Keratinocyte (primary cell): ENCODE data around the gene TAOK1. TPM values are rescaled to one million over a fixed set of nuclear protein-coding genes. Genes with fewer than 3 reads are reported as not detected.
"Not testable (repeated sequence)": the region's sequence is repeated elsewhere in the genome, so short reads cannot be mapped to it uniquely, and the experiment has no call there.

Experiments
- DNase-seq: peaks from one replicate; pipeline ENCODE4 v3.0.0-alpha.2; 2011; ENCODE audit warnings: low read depth, missing footprints, low spot score
- FAIRE-seq: peaks from 2 replicates; lab custom pipeline; 2011; peaks lifted over from hg19 to GRCh38; lab: Jason Lieb, UNC
- H2AFZ ChIP-seq: 2 replicates; pipeline ENCODE4 v1.6.0; 2012; ENCODE audit warnings: low read length, control low read depth, inconsistent platforms; ENCODE audit not compliant: control insufficient read depth
- H3K27ac ChIP-seq: 2 replicates; pipeline ENCODE4 v1.5.1; 2011; ENCODE audit warnings: low read length; ENCODE audit not compliant: control insufficient read depth, insufficient read depth
- H3K27me3 ChIP-seq: 3 replicates; pipeline ENCODE4 v1.6.0; 2011; ENCODE audit warnings: low read length; ENCODE audit not compliant: control insufficient read depth, insufficient read depth; ENCODE audit errors: extremely low read depth
- H3K36me3 ChIP-seq, 2 experiments: 2 replicates in 1 of 2; 3 replicates in 1 of 2; pipeline ENCODE4 v1.5.1; 2011; ENCODE audit warnings: low read length in 2 of 2, mild to moderate bottlenecking in 1 of 2; ENCODE audit not compliant: control insufficient read depth in 2 of 2, insufficient read depth in 2 of 2; ENCODE audit errors: extremely low read depth in 1 of 2
- H3K4me1 ChIP-seq: 3 replicates; pipeline ENCODE4 v1.5.1; 2011; ENCODE audit warnings: low read length; ENCODE audit not compliant: control insufficient read depth, insufficient read depth; ENCODE audit errors: extremely low read depth
- H3K4me2 ChIP-seq: 3 replicates; pipeline ENCODE4 v1.6.0; 2011; ENCODE audit warnings: low read depth, low read length; ENCODE audit not compliant: control insufficient read depth, insufficient read depth; ENCODE audit errors: extremely low read depth
- H3K4me3 ChIP-seq, 3 experiments: fragments of 200-600 bp in 1 of 3; sonication (generic) in 1 of 3; 2 replicates in 2 of 3; 3 replicates in 1 of 3; pipeline ENCODE4 v1.5.1; 2011 to 2016; ENCODE audit warnings: low read length in 3 of 3, mild to moderate bottlenecking in 3 of 3, control low read depth in 2 of 3, inconsistent platforms in 1 of 3, low read depth in 1 of 3, mixed read lengths in 1 of 3, mixed run types in 1 of 3, moderate library complexity in 1 of 3; ENCODE audit not compliant: control insufficient read depth in 2 of 3, insufficient read depth in 2 of 3; ENCODE audit errors: extremely low read depth in 1 of 3
- H3K79me2 ChIP-seq: 2 replicates; pipeline ENCODE4 v1.6.0; 2012; ENCODE audit warnings: low read length; ENCODE audit not compliant: control insufficient read depth, insufficient read depth
- H3K9ac ChIP-seq: 3 replicates; pipeline ENCODE4 v1.6.0; 2011; ENCODE audit warnings: low read length; ENCODE audit not compliant: control insufficient read depth, insufficient read depth; ENCODE audit errors: extremely low read depth
- H3K9me1 ChIP-seq: 3 replicates; pipeline ENCODE4 v1.6.0; 2011; ENCODE audit warnings: low read length; ENCODE audit not compliant: control insufficient read depth, insufficient read depth; ENCODE audit errors: extremely low read depth
- H3K9me3 ChIP-seq: 2 replicates; pipeline ENCODE4 v1.5.1; 2012; ENCODE audit warnings: low read depth, low read length; ENCODE audit not compliant: control insufficient read depth
- H4K20me1 ChIP-seq: 3 replicates; pipeline ENCODE4 v1.6.0; 2011; ENCODE audit warnings: low read length; ENCODE audit not compliant: control insufficient read depth, insufficient read depth; ENCODE audit errors: extremely low read depth
- CTCF ChIP-seq, 3 experiments: IDR thresholded peaks in 1 of 3; conservative IDR thresholded peaks in 1 of 3; optimal IDR thresholded peaks in 1 of 3; 2 replicates in 2 of 3; 3 replicates in 1 of 3; pipeline versions ENCODE3 to v1.5.1; 2011; ENCODE audit warnings: low read length in 3 of 3, mild to moderate bottlenecking in 3 of 3, moderate library complexity in 2 of 3, control low read depth in 1 of 3, inconsistent platforms in 1 of 3; ENCODE audit not compliant: insufficient read depth in 2 of 3; ENCODE audit errors: extremely low read depth in 1 of 3
- EZH2 ChIP-seq: IDR thresholded peaks from one replicate; pipeline ENCODE4 v1.6.1; 2012; ENCODE audit warnings: inconsistent platforms, mild to moderate bottlenecking, low read length, moderate library complexity
- dilution Hi-C: fragments of 300-500 bp; cut with MboI; formaldehyde crosslinking; loops from one replicate; pipeline ENCODE4 v1.7.0; 2020; ENCODE audit warnings: low sequenced_read_pairs; ENCODE audit not compliant: extremely low pct_ligation_motif_present
- polyA plus RNA-seq, 5 experiments: library from polyadenylated mRNA; depleted of rRNA in 3 of 5; stranded (reverse) in 3 of 5; stranded (forward) in 1 of 5; unstranded in 1 of 5; fragments of >200 nt; gene quantifications; 1 replicate in 1 of 5; 2 replicates in 3 of 5; 3 replicates in 1 of 5; pipeline versions ENCODE4 v1.2.1 to v1.2.3, GENCODE V29; 2011 to 2012; ENCODE audit warnings: missing spikeins in 2 of 5, low read depth in 1 of 5, low replicate concordance in 1 of 5

The TAOK1 gene
- polyA plus RNA-seq, 1 donor (not counting 4 experiments of a cell fraction or from before 2014, with no cell fraction given) = 26.7 TPM

GRCh38 chr17:29475891-29476290 lies 85.7 kb downstream of the TAOK1 start:
- peaks cover 4% of the 10 kb centered on the region for H3K79me2 ChIP-seq
- H2AFZ ChIP-seq = no peak overlapping the region
- DNase-seq (no peak), FAIRE-seq (no peak)
- no peak for TF ChIP-seq CTCF (optimal IDR thresholded peaks at IDR 0.05 in 1 of 3, IDR thresholded peaks at IDR 0.05 in 1 of 3, conservative IDR thresholded peaks at IDR 0.05 in 1 of 3; ENCODE audit: extremely low read depth in 1 of 3, insufficient read depth in 2 of 3, low read length in 3 of 3)
- TF ChIP-seq EZH2 = no peak
- no peak overlapping the region for H3K4me2 ChIP-seq
- H3K9me1 ChIP-seq = no peaks in the 10 kb centered on the region
- H3K4me3 ChIP-seq = no peak overlapping the region
- no peaks in the 10 kb centered on the region for H4K20me1 ChIP-seq
- no peak overlapping the region for H3K9ac ChIP-seq
- dilution Hi-C loops = no loop called here
- H3K27me3 ChIP-seq = no peaks in the 10 kb centered on the region
- H3K27ac ChIP-seq = no peak overlapping the region
- H3K9me3 ChIP-seq = no peaks in the 10 kb centered on the region
- H3K36me3 ChIP-seq = peaks cover 6 to 12% of the 10 kb centered on the region in 2 experiments
- H3K4me1 ChIP-seq = no peaks in the 10 kb centered on the region

- H3K9me3 ChIP-seq, H3K9ac ChIP-seq, dilution Hi-C loops, DNase-seq, H3K79me2 ChIP-seq, H3K27ac ChIP-seq, H3K4me3 ChIP-seq, H2AFZ ChIP-seq, H3K27me3 ChIP-seq, H3K9me1 ChIP-seq, FAIRE-seq, H3K4me1 ChIP-seq, H4K20me1 ChIP-seq, H3K4me2 ChIP-seq: not testable (repeated sequence)
- H3K36me3 ChIP-seq = peaks cover 2 to 22% of the 10 kb centered on the region in 2 experiments
Observed at GRCh38 chr17:29480249-29480928, 90.2 kb downstream of the TAOK1 start.

DNA sequence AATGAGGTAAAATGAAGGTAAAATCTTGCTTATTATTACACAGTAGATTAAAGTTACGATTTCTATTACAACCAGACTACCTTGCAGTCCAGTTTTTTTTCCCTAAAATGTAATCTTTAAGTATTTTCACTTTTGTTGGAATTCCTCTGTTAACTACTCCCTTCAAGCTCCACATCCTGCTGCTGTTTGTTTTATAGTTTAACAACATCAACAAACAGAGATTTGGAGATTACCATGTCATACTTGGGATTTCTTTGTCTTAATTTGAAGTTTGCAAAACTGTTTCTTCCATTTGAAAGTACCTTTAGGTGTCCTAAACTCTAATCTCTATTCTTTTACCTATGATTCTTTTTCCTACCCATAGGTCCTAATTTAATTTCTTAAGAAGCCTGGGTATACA lies 93.3 kb downstream of the TAOK1 start:
- Histone ChIP-seq H2AFZ (no peak overlapping the region), H3K27me3 (no peaks in the 10 kb centered on the region), H3K79me2 (no peaks in the 10 kb centered on the region), H3K4me3 (no peak overlapping the region), H3K4me2 (no peak overlapping the region), H3K36me3 (peaks cover 3 to 26% of the 10 kb centered on the region in 2 experiments), H3K9ac (no peak overlapping the region), H3K9me3 (no peaks in the 10 kb centered on the region), H4K20me1 (no peaks in the 10 kb centered on the region), H3K4me1 (no peaks in the 10 kb centered on the region), H3K9me1 (no peaks in the 10 kb centered on the region), H3K27ac (no peak overlapping the region)
- dilution Hi-C loops = no loop called here
- DNase-seq (no peak), FAIRE-seq (no peak)
- TF ChIP-seq CTCF (optimal IDR thresholded peaks at IDR 0.05 in 1 of 3, IDR thresholded peaks at IDR 0.05 in 1 of 3, conservative IDR thresholded peaks at IDR 0.05 in 1 of 3; ENCODE audit: extremely low read depth in 1 of 3, insufficient read depth in 2 of 3, low read length in 3 of 3) = no peak
- TF ChIP-seq EZH2 = no peak
